A549 treated with AZD9567 at 1 μM for 4 hours (cell line): ENCODE results near the gene GPR108. TPM values are rescaled to one million over a fixed set of nuclear protein-coding genes. Genes with fewer than 3 reads are reported as not detected.

Experiments used
- total RNA-seq: library from RNA; stranded (reverse); fragments of 200-300 nt; extraction: Qiagen RNA extraction; gene quantifications from 5 replicates; pipeline ENCODE4 v1.2.3, GENCODE V29; 2022; ENCODE audit not compliant: insufficient read depth

Gene GPR108
- 31.1 to 44.6 TPM (median 39.3 TPM) in 5 replicates for total RNA-seq

DNA sequence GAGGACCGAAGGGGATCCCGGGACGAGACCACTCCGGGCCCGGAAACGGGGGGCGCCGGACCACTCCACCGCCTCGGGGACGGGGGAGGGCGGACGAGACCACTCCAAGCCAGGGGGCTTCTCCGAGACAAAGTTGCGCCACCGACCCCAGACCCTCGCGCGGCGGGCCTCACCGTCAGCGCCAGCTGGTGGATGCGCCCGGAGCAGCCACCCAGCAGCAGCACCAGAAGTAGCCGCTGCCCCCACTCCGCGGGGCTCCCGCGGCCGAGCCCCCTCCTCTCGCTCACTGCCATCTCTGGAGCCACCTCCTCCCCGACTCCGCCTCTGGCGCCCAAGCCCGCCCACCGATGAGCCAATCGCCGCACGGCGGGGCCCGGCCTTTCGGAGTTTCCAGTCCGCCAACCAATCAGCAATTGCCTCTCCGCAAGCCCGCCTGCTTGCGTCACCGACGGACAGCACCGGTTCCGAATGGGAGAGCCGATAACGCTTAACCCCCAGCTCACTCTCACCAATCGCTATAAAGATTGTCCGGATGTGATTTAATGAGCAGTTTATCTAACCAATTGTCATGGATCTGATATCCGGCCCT lies at the start of gene GPR108:
Gene GPR108 (minus strand): TSS at position 297 of the 589 bp plus-strand sequence. CDS start 4 bp downstream, at position 293.

DNA sequence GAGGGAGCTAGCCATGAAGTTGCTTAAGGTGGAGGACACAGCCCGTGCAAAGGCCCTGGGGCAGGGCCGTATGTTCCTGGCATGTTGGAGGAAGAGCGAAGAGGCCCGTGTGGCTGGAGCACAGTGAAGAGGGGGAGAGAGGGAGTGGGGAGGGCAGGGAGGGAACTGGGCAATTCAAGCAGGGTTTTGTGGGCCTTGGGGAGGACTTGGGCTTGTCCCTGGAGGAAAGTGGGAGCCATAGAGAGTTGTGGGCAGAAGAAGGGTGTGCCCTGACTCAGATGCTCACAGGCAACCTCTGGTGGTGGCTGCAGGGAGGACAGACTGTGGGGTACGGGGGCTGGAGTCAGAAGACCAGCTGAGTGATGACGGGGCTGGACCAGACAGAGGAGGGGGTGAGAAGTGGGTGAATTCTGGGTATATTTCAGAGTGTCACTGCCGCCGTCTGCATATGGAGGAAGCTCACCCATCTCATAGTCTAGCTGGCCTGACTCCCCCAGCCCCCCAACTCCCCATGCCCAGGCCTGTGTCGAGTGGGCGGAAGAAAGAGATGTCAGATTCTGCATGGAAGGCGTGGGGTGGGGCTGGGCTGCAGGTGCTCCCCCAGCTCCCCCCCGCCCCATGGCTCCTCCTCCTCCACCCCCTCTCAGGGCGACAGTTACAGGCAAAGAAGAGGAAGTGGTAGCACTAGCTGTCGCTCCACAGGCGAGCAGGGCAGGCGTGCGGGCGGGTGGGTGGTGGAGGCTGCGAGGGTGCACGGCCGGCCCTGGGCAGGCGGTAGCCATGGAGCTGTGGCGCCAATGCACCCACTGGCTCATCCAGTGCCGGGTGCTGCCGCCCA lies 34.9 kb upstream of the GPR108 start, which contains the start of gene VAV1:
Gene VAV1 (plus strand): TSS at position 681 of the 838 bp plus-strand sequence. CDS start 100 bp downstream, at position 781.

DNA sequence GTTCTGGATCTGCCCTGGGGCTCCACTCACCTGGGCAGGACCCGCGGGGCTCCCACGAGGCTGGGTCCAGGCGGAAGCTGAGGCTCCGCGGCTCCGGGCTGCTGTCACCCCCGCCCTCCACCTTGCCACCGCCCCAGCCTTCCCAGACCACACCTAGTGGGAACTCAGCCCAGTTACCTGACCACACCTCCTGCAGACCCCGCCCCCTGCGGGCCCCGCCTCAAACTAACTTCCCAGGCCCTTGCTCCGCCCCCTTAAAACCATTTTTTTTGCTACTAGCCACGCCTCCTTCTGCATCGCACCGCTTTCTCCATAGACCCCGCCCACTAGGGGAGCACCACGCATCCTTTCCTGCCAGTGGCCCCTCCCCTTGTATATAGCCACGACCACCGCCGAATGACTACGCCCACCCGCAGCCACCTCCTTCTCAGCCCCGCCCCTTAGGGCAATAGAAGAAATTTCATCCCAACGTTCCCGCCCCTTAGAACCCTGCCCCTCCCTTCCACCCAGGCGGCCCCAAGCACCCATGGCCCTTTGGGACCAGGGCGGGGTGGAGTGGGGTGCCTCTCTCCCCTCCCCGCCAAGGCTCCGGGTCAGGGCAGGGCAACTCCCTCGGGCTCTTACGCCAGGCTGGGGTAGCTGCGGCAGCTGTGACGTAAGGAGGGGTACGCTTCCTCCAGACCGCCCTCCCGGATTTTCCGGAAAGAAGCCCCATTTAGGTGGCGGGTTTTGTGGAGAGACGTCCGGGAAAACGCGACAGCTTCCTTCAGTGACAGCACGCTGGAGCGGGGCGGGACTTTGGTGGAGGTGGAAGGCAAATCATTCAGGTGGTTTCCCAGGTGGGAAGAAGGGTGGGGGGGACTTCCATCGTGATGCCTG lies 30.2 kb upstream of the GPR108 start, which contains the start of gene SH2D3A:
Gene SH2D3A (minus strand): TSS at position 79 of the 879 bp plus-strand sequence. CDS start 3,687 bp downstream, outside the sequence.

DNA sequence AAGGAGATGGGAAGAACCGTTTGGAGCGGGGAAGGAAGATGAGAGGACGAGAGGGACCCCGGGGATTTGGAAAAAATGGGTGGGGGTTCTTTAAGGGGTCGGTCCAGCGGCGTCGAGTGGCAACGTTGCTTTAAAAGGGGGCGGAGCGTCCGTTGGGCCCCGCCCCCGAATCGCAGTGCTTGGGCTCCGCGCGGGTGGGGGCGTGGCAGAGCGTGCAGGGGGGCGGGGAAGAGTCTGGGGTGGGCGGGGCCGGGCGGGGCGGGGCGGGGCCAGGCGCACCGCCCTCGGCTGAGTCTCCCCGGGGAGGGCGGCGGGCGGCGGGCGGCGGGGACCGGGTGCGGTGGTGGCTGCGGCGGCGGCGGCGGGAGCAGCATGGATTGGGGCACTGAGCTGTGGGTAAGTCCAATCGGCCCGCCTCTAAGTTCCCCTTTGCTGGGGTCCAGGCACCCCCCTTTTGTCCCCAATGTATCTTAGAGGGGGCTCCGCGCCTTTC lies 2.1 kb upstream of the GPR108 start, which contains the start of gene TRIP10:
Gene TRIP10 (plus strand): TSS at position 291 of the 493 bp plus-strand sequence. CDS start 82 bp downstream, at position 373.

GRCh38 chr19:6720369-6721137 lies 16.8 kb downstream of the GPR108 start, which contains the start of gene C3:
C3 (minus strand) TSS chr19:6720650; CDS start chr19:6720589, 61 bp downstream.

Other genes starting within 250 kb of the GPR108 start
- gene TUBB4A, start 235.3 kb downstream of the GPR108 start, total RNA-seq = 2.3 to 6.7 TPM (median 6.5 TPM) in 5 replicates
- gene TNFSF9, start 206.6 kb downstream of the GPR108 start, total RNA-seq = 3.7 to 5.9 TPM (median 4.7 TPM) in 5 replicates
- gene CD70, start 146.4 kb downstream of the GPR108 start, total RNA-seq = 8.4 to 24.7 TPM (median 19.9 TPM) in 5 replicates
- gene TNFSF14, start 67.4 kb downstream of the GPR108 start, total RNA-seq = 0.08 to 0.16 TPM (median 0.10 TPM) in 4 of 5 replicates, not detected in the other
- gene C3, start 16.9 kb downstream of the GPR108 start, total RNA-seq = 41.2 to 89.5 TPM (median 46.8 TPM) in 5 replicates
- gene TRIP10, start 2.1 kb upstream of the GPR108 start, total RNA-seq = 65.7 to 80.0 TPM (median 78.3 TPM) in 5 replicates
- gene SH2D3A, start 29.9 kb upstream of the GPR108 start, total RNA-seq = 14.9 to 18.5 TPM (median 17.1 TPM) in 5 replicates
- 6.4 to 9.3 TPM (median 7.3 TPM) in 5 replicates for gene VAV1, start 35.1 kb upstream of the GPR108 start, total RNA-seq
- 3.6 to 5.6 TPM (median 4.8 TPM) in 5 replicates for gene ADGRE1, start 150.0 kb upstream of the GPR108 start, total RNA-seq